Middle frontal gyrus (tissue), 1 donor: ENCODE results near the gene ACKR3.

ENCODE experiments used
- DNase-seq: peaks from one replicate; pipeline ENCODE4 v3.0.0-alpha.2; 2015; ENCODE audit warnings: low spot score; ENCODE audit errors: extremely low spot score

ACKR3 gene

DNA sequence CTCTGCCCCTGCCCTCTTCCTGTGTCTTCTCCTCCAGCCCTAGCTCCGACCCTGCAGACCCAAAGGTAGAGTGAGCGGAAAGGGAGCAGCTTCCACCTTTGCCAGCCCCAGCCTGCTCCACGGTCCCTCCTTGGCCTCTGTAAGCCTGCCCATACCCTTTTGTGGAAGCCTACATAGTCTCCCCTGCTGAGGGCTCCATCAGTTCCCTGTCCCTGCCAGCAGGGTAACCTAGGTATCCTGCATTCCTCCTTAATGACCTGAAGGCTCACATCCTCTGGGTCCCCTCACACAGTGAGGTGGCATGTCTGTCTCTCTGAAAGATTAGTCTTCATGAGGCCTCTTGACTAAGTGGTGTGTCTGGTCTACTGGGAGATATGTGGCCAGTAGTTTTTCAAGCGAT lies 20.5 kb upstream of the ACKR3 start:
- DNase-seq: no peak

DNA sequence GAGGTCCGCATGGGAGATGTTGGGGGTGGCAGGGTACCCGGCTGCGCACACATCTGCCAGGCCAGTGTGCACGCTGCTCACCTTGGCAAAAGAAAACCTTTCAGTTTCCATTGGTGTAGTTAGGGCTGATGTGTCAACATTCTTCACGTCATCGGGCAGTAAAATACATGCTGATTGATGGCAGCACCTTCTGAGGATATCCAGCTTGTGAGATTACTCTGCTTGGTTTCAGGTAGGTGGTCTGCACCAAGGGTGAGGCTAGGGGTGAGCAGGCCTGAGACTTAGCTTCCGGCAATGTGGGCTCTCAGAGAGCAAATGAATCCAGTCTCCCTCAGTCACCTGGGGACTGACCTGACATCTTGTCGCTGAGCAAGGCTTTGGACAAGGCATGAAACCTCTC lies 19.3 kb upstream of the ACKR3 start:
- no peak for DNase-seq

DNA sequence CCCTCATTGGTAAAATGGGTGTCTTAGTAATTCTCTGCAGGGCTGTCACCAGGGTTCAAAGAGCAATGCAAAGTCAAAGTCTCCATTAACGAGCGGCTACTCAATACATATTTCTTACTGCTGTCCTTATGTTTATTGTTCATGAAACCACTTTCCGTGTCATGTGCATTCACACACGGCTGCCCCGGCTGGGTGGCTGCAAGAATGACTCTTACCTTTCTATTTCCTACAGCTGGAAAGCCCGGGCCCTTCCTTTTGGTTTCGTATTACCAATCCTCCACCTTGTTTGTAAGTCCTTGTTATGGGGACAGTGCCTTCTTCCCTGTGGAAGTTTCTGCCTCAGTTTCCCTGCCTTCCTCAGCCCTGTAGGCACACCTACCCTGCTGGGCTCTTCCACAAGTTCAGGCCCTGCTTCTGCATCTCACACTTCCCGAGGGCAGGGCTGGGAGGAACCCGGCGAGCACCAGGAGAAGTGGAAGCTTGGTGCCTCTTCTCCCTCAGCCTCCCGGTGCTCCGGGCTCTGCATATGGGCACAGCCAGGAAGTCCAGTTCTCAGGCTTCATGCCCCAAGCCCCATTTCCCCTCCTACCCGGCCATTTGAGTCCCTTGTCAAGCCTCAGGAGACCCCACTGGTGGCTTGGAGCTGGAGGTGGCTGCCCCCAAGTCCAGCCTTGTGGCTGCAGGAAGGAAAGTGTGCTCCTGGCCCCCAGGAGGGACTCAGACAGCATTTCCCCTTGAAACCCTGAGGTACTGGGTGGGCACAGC lies 18.7 kb upstream of the ACKR3 start:
- DNase-seq: no peak

DNA sequence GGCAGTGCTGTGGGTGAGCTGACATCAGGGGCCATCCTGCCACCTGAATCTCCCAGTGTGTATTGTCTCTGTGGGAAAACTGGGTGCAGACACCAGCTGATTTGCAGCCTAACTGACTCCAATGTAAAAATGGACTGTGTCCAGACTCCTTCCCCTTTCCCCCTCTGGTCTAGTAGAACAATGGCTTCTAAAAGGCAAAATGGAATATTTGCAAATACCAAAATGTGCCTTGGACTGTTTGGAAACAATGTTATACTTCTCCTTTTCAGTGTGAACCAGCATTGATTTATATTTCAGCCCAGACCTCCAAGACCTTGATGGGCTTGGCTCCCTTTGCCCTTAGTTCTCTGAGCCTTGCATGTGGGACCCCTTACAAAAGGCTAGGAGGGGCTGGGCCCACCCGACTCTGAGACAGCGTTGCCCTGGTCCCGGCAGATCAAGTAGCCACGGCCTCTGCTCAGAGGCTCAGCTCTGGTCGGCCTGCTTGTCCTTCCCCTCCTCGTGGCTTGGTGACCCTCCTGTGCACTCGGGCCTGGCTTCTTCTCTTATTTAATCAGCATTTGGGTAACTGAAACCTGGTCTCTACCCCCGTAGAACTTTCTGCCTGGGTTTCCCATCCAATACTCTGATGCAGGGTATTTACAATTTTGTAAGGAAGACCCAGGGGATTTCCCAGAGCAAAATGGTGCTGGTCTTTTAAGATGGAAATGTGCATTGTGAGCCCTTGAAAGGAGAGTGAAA lies 18.0 kb upstream of the ACKR3 start:
- no peak for DNase-seq

DNA sequence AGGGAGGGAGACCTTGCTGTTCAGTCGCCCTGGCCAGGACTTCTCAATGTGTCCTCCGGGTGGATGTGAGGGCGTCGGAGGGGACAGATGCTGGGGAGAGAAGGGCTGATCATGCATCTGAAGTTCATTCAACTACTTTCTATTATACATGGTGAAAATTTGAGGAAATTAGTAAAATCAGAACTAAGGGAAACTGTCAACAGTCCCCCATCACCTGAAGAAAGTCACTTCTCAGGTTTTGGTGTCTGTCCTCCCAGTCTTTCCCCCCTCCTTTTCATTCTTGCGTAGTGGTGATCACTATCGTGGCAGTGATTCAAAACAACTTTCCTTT lies 17.4 kb upstream of the ACKR3 start:
- no peak for DNase-seq

DNA sequence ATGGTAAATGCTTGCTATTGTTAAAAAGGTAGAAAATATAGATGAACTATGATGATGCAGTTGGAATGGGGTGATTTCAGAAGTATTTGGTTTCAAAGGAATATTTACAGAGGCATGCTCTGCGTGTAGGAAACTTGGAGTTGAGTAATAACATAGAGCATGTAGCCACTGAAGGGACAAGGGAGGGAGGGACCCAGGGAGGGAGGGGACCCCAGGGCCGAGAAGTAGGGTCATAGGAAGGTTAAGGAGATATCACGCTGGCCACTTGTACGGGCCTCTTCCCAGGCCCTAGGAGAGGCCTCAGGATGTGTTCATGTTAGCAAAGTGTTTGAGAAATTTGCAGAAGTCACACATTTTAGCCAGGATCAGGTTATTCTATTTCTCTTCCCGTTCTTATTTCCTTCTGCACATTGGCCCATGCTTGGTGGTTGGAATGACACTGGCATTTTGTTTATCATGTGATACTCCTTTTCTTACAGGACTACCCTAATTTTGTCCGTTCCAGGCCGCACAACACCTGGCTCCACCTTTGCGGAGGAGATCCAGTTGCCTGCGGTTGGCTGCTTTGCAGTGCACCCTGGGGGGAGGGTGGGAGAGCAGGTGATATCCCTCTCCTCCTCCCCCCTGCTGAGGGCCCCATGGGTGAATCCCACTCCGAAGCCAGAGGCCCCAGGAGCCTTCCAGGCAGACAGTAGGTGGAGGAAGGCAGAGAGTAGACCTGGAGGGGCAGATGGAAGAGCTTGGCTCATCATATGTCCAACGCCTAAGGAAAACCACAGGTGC lies 16.9 kb upstream of the ACKR3 start:
- no peak for DNase-seq

DNA sequence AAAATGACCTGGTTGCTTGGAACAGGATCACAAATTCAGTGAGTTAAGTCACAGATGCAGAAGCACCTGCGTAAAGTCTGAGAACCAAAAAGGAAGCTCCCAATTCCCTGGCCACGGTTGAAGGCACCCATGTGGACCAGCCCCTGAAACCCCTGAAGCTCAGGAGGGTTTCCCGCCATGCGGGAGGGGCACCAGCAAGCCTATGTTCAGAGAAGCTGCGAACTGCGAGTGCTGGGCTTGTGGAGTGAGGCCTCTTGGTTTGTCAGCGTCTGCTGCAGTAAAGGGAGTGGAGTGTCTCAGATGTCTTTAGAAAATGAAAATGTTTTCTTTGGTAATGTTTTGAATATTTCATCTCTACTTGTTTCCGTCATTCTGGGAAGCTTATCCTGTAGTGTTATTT lies 16.1 kb upstream of the ACKR3 start:
- DNase-seq: no peak

DNA sequence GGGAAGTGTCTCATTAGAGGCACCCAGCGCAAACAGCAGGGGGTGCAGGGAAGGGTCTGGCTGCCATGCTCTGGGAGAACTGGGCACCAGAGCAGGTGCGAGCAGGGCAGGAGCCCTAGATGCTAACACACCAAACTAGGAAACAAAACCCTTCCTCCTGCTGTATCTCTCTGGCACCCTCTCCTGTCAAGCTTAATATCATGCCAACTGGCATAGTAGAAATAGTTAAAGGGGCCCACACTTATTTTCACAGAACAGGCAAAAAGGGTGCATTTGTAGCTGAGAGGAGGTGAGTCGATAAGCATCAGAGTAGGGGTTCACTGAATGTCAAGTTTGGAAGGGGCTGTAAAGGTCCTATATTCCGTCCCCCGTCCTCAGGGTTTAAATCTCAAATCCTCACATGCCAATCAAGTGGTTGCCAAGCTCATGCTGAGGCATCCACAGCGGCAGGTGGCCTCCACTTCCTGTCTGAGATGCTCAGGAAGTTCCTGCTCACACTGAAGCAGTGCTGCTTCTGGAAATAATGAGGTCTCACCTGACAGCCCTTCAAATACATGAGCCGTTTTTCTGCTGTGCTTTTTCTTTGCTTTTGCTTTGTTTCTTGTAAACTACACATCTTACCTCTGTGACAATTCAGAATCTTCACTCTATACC lies 14.9 kb upstream of the ACKR3 start:
- DNase-seq: no peak

DNA sequence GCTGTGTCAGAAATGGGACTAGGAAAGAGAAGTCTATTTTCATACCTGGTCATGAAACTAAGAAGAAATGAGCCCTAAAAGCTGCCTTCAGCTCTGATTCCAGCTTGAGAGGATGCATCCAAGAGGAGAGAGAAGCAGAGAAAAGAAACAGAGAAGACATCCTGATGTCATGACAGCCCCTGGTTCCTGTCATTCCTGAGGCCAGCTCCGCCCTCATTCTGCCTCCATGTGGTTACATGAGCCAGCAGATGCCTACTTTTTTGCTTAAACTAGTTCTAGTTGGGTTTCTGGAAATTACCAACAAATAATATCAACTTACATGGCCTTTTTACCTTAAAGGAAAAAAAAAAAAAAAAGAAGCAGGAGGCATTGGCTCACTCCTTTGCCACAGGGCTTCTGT lies 14.1 kb upstream of the ACKR3 start:
- DNase-seq: no peak

DNA sequence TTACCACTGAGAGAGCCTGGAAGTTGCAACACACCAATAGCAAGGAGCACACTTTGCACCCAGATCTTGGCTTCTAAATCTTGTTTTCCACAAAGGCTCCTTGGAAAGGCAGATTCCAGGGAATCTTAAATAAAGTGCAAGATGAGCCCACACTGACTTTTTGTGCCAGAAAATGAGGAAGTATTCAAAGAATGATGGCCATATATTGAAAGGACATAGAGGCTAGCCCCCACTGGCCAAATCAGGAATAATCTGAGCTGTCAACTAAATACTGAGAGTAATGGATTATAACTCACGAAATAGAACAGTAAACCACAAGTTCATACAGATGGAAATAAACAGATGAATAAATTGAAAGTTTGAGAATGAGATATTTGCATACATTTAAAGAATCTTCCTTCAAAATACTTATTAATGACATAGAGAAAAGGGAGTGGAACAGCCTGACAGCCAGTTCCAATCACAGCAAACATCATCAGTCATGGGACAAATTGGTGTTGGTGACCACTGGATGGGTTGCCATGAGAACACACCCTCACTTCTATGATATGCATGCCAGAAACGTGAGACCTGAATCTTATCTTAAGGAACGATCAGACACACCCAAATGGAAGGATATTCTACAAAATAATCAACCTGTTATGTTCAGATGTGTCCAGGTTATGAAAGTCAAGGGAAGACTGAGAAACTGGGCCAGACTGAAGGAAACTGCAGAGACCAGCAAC lies 12.2 kb upstream of the ACKR3 start:
- no peak for DNase-seq

DNA sequence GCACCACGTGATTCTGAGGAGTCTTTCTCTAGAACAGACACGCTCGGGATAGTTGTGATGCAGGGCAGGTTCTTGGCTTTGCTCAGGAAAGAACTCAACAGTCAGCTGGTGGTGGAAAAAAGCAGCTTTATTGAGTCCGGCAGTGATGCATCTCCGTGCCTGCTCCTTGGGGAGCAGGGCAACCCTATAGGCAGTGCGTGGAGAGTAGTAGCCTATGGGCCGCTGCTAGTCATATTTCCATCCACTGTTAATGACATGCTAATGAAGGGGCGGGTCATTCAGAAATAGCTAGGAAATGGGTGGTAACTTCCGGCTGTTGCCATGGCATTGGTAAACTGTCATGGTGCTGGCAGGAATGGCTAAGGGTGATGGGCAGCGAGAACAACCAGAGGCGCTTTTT lies 11.6 kb upstream of the ACKR3 start:
- DNase-seq: no peak

DNA sequence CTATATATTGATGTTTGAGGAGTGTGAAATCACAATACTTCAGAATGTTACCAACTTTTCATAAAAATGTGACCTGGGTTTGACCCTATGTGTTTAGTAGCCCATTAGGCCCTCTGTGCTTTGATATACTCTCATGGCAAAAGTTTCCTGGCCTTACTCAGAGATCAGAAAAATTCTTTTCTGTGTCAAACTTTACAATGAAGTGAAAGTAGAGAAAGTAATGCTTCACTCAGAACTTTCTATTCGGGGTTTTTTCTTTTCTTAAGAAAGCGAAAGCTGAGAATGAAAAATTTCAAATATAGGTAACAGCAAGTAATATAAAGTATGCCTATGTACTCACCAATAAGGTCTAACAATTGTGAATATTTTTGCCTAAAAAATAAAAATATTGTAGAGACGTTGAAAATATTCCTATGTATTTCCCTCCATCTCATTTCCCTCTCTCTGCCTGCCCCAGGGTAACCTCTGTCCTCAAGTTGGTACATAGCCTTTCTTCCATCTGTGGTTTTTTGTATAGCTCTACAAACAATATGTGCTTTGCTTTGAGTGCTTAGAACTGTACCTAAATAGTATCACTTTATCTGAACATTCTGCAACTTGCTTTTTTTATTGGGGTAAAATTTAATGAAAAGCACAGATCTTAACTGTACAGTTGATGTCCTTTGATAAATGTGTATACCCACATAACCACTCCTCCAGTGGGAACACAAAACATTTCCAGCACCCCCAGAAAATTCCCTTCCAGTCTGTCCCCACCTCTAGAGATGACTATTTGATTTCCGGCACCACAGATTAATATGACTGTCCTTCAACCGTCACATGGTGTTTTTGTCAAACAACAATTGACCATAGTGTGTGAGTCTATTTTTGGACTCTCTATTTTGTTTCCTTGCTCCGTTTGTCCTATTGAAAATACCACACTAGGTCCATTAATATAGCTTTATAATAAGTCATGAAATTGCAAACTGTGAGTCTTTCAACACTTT lies 10.3 kb upstream of the ACKR3 start:
- DNase-seq: no peak

DNA sequence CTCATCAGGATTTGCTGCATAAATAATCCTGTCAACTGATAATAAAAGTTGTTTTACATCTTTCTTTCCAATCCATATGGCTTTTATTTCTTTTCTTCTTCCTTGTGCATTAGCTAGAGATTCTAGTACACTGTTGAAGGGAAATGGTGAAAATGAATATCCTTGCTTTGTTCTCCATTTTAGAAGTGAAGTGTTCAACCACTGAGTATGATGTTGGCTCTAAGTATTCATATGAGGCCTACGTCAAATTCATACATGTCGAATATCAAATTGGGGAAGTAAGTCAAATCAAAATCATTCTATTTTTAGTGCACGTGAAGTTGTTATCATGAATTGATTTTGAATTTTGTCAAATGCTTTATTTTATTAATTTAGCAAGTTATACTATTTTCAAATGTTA lies 7.8 kb upstream of the ACKR3 start:
- DNase-seq: no peak

DNA sequence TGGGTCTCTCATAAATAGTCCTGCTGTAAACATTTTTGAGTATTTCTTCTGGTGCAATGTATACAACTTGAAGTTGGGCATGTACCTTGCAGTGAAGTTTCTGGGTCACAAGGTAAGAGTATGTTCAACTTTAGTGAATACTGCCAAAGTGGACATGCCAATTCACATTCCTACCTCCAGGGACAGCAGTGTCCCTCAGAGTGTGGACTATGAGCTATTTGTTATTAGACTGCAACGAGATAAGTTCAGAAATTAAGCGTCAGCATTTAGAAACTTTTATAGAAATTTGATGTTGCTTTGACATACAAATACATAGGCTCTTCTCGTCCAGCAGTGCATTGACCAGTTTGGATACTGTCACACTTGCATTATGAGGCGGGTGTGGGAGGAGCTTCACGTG lies 7.2 kb upstream of the ACKR3 start:
- DNase-seq: no peak

DNA sequence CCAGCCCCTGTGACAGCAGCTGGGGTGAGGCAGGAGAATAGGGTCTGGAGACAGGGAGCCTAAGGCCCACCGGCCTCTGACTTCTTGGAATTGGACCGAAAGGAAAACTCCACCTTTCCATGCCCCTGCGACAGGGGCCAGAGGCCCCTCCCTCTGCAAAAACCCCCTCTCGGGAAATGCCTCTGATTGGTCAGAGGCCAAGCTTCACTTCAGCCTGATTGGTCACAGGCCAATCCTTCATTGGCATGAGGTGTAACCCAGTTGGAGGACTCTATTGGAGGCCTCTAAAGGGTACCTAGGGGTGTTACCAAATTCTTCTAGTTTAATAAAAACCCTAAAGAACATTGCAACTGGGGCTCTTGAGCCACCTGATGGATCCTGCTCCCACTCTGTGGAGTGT lies 5.7 kb upstream of the ACKR3 start:
- no peak for DNase-seq

DNA sequence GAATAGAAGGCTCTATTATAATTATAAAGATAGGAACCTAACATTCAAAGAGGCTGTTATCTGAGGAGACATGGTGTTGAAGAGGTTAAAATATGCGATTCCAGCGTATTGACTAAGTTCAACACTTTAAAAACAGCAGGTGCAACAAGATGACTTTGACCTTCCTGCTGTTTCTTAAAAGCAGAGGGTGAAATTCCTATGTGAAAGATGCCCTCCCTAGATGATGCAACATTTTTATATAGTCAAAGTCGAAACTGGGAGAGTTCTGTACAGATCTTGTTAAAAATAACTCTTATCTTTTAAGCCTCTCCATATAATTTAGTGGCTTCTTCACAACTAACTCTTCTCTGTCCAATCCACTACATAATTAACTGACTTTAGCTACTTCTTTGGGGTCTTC lies 4.4 kb upstream of the ACKR3 start:
- no peak for DNase-seq

DNA sequence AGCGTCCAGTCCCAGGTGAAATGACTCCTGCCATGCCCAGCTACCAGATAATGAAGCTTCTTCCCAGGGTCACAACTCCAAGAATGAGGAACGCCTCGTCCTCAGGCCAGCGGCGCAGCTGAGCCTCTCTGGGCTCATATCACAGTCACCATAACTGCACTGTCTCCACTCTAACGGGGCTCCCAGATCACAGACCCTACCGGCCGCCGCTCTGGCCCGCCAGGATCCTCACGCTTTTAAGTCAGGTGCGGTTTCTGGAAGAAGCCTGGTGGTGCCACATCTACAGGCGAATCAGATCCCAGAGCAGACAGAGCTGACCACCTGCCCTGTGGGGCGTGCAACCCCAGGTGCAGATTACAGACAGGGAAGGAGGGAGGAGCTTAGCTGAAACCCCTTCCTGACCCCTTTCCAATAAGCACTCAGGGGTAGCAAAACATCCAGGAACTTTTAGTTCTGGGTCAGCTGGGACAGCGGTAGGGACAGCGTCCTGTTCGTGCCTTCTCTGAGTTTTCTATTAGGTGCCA lies 3.7 kb upstream of the ACKR3 start:
- no peak for DNase-seq

DNA sequence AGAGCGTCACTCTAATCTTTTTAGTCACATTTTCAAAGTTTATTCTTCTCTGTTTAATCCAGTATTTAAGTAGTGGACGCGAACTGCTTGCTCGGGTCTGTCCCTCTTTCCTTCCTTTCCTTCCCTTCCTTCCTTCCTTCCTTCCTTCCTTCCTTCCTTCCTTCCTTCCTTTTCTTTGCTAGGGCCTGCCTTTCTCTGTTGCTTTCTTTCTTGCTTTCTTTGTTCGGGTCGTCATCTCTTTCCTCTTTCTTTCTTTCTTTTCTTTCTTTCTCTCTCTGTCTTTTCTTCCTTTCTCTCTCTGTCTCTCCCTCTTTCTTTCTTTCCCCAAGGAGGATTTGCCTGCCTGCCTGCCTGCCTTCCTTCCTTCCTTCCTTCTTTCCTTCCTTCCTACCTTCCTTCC lies 3.0 kb upstream of the ACKR3 start:
- DNase-seq: no peak

DNA sequence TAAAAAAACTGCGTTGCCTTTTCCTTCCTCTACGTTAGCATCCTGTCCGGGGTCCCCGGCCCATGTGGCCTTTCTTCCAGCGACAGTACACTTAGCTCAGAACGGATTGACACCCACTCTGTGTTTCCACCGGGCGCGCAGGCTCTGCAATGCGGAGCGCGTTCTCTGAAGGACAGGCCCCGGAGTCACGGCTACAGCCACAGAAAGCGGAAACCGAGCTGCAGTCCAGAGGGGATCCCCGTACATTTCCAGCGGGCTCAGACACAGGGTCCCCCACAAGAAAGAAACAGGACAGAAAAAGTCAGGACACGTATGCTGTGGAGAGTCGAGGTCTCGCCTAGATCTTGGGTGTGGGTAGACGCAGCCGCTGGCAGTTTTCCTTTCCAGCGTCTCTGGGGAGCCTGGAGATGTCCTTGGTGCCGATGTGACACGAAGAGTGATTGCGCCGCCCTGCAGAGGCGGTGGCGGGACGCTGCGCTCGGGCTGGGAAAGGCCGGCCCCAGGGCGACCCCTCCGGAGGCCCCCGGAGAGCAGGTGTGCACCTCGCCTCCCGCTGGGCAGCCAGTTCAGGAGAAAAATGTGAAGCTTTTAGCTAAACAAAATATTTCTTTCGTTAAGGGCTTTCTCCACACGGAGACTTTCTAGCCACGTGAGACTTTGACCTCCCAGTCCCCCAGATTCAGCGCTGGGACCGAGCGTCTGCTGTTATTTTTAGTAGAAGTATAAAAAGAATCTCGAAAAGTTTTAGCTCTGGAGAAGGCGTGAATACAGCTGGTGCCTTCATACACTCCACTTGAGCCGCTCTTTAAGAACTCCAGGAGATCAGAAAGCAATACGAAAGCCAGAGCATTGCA lies 1.3 kb upstream of the ACKR3 start:
- DNase-seq: no peak
